ENCODE results near the gene PHKA1.
"Not testable (repeated sequence)": the region's sequence is repeated elsewhere in the genome, so short reads cannot be mapped to it uniquely, and the experiment has no call there.

PHKA1 gene

DNA sequence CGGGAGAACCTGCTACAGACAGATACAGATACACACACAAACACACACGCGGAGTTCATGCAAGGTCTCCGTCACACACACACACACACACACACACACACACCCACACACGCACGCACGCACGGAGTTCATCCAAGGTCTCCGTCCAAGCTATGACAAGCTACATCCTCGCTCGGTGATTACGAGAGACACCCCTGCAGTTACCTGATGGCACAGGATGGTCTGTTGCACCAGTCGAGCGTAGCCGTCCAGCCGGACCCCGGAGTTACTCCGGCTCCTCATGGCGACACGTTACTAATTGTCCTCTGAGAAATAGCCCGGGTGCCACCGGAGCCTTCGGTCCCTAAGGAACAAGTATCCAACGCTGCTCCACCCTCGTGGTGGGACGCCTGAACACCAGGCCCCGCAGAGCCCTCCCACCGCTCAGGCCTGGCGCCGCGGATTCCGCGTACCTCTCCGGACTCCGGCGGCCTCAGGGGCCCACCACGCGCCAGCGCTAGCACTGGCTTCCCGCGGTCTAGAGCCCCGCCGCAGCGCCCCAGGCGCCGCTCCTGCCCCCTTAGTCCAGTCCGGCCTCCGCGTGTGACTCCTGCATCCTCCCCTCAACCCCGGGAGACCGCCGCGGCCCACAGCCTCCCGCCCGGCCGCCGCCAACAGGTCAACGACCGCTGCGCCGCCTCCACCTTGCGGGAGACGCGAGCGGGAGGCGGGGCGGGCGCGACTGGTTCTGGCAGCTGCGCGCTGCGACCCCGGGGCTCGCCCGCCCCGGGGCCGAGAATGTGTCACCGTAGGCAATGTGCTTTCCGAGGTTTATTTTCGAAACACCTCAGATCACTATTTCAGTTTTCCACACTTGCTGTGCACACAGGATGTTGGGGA, at the start of gene PHKA1:
TSS of gene PHKA1 (minus strand) at position 708 of the 879 bp plus-strand sequence. CDS start at position 282, 426 bp downstream.
- H3K4me1 Mint-ChIP-seq, H3K27ac Mint-ChIP-seq, CTCF ChIA-PET, H3K36me3 Mint-ChIP-seq, H3K9me3 Mint-ChIP-seq: not testable (repeated sequence)
- peak within 1 kb of the TSS; percentile 65 for H3K4me3 Mint-ChIP-seq
- peaks cover 16% of the 10 kb centered on the region for H3K27me3 Mint-ChIP-seq
- peak; percentile 47 for DNase-seq

DNA sequence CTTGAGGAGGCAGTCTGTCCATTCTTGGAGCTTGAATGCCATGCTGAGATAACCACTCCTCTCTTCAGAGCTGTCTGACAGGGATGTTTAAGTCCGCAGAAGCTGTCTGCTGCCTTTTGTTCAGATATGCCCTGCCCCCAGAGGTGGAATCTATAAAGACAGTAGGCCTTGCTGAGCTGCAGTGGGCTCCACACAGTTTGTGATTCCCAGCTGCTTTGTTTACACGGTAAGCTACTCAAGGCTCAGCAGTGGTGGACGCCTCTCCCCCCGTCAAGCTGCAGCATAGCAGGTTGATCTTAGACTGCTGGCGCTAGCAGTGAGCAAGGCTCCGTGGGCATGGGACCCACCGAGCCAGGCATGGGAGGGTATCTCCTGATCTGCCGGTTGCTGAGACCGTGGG, 46.3 kb upstream of the PHKA1 start:
- H3K36me3 Mint-ChIP-seq, CTCF ChIA-PET, DNase-seq, H3K4me1 Mint-ChIP-seq, H3K27ac Mint-ChIP-seq, H3K27me3 Mint-ChIP-seq, H3K9me3 Mint-ChIP-seq, H3K4me3 Mint-ChIP-seq: not testable (repeated sequence)

DNA sequence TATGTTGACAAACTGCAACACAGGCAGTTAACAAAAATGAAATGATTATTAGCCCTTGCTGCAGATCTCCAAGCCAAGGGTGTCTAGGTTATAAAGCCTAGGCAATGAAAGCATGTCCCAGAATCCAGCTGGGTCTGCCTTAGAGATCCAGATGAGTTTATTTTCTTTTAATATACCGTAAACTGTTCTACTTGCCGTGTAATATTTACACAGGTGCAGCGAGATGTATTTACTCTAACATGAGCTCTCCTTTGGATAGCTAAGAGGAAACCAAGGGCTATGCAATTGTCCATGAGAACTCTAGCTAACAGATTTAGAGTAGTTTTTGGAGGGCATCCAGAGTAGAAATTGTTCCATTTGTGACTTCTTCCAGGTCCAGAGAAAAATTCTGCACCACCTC, 34.4 kb upstream of the PHKA1 start:
- H3K27ac Mint-ChIP-seq, H3K4me1 Mint-ChIP-seq, H3K4me3 Mint-ChIP-seq, H3K27me3 Mint-ChIP-seq, CTCF ChIA-PET, H3K36me3 Mint-ChIP-seq, H3K9me3 Mint-ChIP-seq, DNase-seq: not testable (repeated sequence)

DNA sequence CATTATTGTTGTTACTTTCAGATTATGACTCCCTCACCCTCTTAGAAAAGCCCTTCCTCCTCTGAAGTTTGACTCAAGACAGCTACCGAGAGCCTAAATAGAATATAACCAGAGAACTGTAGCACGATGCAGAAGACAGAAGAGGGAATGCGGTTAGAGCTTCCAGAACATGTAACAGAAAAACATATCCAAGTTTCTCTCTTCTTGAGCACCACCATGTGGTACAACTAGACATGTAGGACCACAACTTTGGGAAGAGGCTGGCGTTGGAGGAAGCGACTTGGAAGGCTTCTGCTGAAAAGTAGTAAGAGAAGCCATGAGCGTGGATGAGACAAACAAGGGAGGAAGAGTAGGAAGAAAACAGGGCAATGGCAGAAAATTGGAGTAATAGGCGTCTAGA, 31.4 kb upstream of the PHKA1 start:
- H3K27me3 Mint-ChIP-seq, H3K36me3 Mint-ChIP-seq, CTCF ChIA-PET, H3K4me3 Mint-ChIP-seq, H3K9me3 Mint-ChIP-seq, DNase-seq, H3K4me1 Mint-ChIP-seq, H3K27ac Mint-ChIP-seq: not testable (repeated sequence)

DNA sequence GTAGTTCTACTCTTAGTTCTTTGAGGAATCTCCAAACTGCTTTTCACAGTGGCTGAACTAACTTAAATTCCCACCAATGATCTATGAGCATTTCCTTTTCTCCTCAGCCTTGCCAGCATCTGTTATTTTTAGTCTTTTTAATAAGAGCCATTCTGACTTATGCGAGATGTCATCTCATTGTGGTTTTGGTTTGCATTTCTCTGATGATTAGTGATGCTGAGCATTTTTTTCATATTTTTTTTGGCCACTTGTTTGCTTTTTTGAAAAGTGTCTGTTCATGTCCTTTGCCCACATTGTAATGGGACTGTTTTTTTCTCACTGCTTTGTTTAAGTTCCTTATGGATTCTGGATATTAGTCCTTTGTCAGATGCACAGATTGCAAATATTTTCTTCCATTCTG, 21.5 kb upstream of the PHKA1 start:
- no peak overlapping the region for H3K27ac Mint-ChIP-seq
- no peaks in the 10 kb centered on the region for H3K27me3 Mint-ChIP-seq
- no peaks in the 10 kb centered on the region for H3K9me3 Mint-ChIP-seq
- DNase-seq = no peak
- CTCF ChIA-PET = no interaction called here
- no peaks in the 10 kb centered on the region for H3K4me1 Mint-ChIP-seq
- no peaks in the 10 kb centered on the region for H3K36me3 Mint-ChIP-seq
- H3K4me3 Mint-ChIP-seq = no peak overlapping the region

DNA sequence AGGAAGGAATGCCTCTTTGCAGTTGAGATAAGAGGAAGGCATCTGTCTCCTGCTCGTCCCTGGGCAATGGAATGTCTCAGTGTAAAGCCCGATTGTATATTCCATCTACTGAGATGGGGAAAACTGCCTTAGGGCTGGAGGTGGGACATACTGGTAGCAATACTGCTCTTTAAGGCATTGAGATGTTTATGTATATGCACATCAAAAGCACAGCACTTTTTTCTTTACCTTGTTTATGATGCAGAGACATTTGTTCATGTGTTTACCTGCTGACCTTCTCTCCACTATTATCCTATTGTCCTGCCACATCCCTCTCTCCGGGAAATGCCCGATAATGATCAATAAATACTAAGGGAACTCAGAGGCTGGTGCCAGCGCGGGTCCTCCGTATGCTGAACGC, 19.5 kb upstream of the PHKA1 start:
- H3K9me3 Mint-ChIP-seq, H3K4me1 Mint-ChIP-seq, H3K36me3 Mint-ChIP-seq, CTCF ChIA-PET, DNase-seq, H3K27me3 Mint-ChIP-seq, H3K27ac Mint-ChIP-seq, H3K4me3 Mint-ChIP-seq: not testable (repeated sequence)

DNA sequence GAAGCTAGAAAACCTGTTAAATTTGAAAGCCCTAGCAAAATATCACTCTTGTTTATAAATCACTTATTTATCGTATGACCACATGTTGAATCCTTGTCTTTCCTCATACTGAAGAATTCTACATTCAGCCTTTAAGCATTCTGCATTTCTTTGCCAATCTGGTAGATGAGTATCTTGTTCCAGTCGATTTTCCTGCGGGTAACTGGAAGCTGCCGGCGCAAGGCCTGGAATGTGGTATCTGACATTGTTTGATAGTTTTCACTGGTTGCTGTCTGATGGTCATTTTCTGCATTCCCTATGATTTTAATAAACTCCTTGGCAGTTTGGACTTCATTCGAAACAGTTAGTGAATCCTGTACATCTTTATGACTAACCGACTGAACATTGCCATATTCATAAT, 13.7 kb upstream of the PHKA1 start:
- Mint-ChIP-seq H3K36me3 (no peaks in the 10 kb centered on the region), H3K4me3 (no peak overlapping the region), H3K27ac (no peak overlapping the region), H3K9me3 (no peaks in the 10 kb centered on the region), H3K4me1 (no peaks in the 10 kb centered on the region), H3K27me3 (peaks cover 4% of the 10 kb centered on the region)
- DNase-seq = no peak
- CTCF ChIA-PET = no interaction called here

DNA sequence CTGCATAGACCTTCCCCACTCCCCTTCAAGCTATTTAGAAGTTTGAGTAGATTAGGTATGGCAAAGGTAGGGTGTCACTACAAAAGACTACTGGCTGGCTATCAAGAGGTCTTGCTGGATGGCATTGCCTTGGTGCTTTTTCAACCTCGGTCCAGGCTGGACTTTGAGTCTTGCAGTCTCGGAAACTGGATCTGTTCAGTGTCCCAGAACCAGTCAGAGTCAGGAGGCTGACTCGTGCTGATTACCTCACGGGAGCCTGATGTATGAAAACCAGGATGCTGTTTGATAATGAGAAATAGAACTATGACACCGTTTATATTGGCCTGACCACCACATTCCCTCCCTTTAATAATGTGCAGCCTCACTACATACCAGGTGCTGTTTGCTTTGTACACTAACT, 2.7 kb upstream of the PHKA1 start:
- Mint-ChIP-seq H3K27ac (no peak overlapping the region), H3K9me3 (no peaks in the 10 kb centered on the region), H3K4me1 (peaks cover 6% of the 10 kb centered on the region), H3K36me3 (no peaks in the 10 kb centered on the region), H3K27me3 (peaks cover 16% of the 10 kb centered on the region), H3K4me3 (no peak overlapping the region)
- CTCF ChIA-PET = no interaction called here
- no peak for DNase-seq

DNA sequence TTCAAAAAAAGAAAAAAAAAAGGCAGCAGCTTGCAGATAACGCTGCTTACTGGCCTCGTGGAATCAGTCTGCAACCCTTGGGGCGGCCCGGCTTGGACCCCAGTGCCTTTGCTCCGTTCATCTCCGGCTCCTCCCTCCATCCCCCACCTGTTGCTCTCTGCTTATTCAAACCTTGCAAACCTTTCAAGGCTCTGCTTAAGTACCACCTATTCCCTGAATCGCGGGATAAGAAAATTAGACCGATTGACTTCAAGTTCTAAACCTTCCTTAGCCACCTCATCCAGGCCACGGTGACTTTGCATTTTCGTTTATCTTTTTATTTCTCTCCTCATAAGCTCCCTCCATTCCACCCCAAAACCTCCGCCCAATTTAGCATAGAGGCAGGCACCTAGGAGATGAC, 1.4 kb upstream of the PHKA1 start:
- Mint-ChIP-seq H3K36me3 (no peaks in the 10 kb centered on the region), H3K27ac (no peak overlapping the region), H3K4me1 (peaks cover 6% of the 10 kb centered on the region), H3K27me3 (peaks cover 16% of the 10 kb centered on the region), H3K4me3 (no peak overlapping the region), H3K9me3 (no peaks in the 10 kb centered on the region)
- no peak for DNase-seq
- CTCF ChIA-PET = no interaction called here

DNA sequence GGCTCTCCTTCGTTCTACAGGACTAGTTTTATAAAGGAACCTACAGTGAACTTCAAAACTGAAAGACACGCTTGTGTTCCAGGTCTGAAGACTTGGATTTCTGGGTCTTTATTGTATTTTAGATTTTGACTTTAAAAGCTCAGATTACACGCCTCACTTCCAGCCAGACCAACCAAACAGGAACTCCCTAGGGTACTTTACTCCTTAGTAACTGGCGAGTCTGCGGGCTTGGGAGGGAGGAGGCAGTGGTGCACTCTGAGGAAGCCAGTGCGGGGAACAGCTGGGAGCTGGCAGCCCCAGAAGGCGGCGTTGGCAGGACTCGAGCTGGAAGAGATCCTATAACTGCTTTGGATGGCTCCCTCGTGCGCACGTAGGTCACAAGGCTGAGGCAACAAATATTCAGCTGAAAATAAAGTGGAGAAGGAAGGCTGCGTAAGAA, 391 bp upstream of the PHKA1 start:
- Mint-ChIP-seq H3K27me3 (peaks cover 16% of the 10 kb centered on the region), H3K27ac (no peak overlapping the region), H3K4me1 (peaks cover 6% of the 10 kb centered on the region), H3K4me3 (peak overlapping the region; percentile 65), H3K9me3 (no peaks in the 10 kb centered on the region), H3K36me3 (no peaks in the 10 kb centered on the region)
- CTCF ChIA-PET = no interaction called here
- DNase-seq = no peak

DNA sequence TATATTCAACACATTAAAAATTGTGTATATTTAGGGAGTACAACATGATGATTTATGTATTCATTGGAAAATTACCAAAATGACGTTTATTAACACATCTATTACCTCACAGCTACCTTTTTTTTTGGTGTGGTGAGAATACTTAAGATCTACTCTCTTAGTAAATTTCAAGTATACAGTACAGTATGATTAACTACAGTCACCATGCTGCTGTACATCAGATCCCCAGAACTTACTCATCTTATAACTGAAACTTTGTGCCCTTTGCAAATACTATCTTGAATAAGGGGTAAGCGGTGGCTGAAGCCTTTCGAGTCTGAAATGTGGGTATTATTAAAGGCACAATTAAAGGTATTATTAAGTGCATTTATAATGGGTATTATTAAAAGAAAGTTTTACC, 976 bp downstream of the PHKA1 start:
- CTCF ChIA-PET = no interaction called here
- H3K27me3 Mint-ChIP-seq = peaks cover 16% of the 10 kb centered on the region
- peak overlapping the region; percentile 65 for H3K4me3 Mint-ChIP-seq
- no peak for DNase-seq
- no peak overlapping the region for H3K27ac Mint-ChIP-seq
- H3K9me3 Mint-ChIP-seq = no peaks in the 10 kb centered on the region
- peaks cover 6% of the 10 kb centered on the region for H3K4me1 Mint-ChIP-seq
- H3K36me3 Mint-ChIP-seq = no peaks in the 10 kb centered on the region

DNA sequence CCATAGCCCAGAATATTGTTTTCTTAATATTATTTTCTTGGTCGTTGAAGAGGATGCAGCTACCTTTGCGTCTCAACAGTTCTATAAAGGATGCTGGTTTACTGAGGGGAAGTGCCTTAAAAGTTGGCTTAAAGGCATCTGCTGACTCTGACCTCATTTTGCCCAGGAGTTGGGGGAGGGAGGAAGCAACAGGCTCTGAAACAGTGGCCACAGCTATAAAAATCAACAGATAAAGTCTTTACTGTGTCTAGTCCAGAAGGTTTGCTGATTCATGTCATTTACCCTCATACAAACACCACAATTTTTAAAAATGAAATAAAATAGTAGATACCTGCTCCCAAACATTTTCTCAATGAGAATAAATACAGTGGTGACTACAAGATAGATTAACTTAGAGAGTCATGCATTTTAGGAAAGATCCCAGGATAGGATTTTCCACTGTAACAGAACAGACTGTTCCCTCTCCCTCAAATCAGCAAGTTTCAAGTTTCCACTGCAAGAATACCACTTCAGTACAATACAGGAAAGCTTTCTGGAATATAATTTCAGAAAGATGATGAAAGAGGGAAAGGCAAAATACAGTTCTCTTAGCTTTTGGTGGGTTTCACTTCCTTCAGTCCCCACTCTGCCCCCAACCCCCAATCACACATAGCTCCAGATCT, 1.9 kb downstream of the PHKA1 start:
- Mint-ChIP-seq H3K4me1 (peaks cover 6% of the 10 kb centered on the region), H3K9me3 (no peaks in the 10 kb centered on the region), H3K36me3 (no peaks in the 10 kb centered on the region), H3K4me3 (no peak overlapping the region), H3K27me3 (peaks cover 16% of the 10 kb centered on the region), H3K27ac (no peak overlapping the region)
- CTCF ChIA-PET = no interaction called here
- no peak for DNase-seq

DNA sequence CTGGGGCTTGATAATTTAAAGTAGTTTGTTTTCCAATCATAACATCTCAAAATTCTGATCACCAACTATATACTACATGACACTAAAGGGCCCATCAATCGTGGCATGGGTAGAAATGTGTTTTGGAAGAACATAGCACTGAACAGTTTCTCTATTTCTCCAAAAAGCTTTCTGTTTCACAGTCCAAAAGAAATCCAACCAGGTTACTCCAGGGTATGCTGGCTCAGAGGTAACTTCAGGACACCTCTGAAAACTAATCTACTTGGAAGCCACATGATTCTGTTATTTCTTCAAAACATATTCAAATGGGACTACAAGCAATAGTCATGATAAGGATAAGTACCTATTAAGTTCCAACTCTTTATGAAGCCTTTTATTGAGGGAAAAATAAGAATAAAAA, 8.3 kb downstream of the PHKA1 start:
- no peaks in the 10 kb centered on the region for H3K27me3 Mint-ChIP-seq
- H3K4me3 Mint-ChIP-seq = no peak overlapping the region
- no peaks in the 10 kb centered on the region for H3K4me1 Mint-ChIP-seq
- DNase-seq = no peak
- no peaks in the 10 kb centered on the region for H3K9me3 Mint-ChIP-seq
- no peaks in the 10 kb centered on the region for H3K36me3 Mint-ChIP-seq
- CTCF ChIA-PET = no interaction called here
- no peak overlapping the region for H3K27ac Mint-ChIP-seq

DNA sequence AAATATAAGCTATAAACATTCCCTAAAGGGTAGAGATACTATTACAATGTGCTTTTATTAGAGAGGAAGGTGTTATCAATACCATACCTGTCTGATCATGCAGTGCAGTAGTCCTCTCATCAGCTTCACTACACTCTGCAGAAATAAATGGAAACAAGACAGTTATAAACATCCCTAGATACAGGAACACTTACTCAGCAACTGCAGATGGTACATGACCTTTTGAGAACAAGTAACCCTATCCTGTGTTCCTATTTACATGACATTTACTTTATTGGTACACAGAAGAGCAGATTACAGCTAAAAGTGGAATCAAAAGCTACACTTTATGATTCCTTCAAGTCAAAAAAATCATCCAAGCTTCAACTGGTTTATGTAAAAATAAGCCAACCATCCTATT, 9.0 kb downstream of the PHKA1 start:
- CTCF ChIA-PET = no interaction called here
- Mint-ChIP-seq H3K36me3 (no peaks in the 10 kb centered on the region), H3K27ac (no peak overlapping the region), H3K9me3 (no peaks in the 10 kb centered on the region), H3K27me3 (no peaks in the 10 kb centered on the region), H3K4me1 (no peaks in the 10 kb centered on the region), H3K4me3 (no peak overlapping the region)
- no peak for DNase-seq

DNA sequence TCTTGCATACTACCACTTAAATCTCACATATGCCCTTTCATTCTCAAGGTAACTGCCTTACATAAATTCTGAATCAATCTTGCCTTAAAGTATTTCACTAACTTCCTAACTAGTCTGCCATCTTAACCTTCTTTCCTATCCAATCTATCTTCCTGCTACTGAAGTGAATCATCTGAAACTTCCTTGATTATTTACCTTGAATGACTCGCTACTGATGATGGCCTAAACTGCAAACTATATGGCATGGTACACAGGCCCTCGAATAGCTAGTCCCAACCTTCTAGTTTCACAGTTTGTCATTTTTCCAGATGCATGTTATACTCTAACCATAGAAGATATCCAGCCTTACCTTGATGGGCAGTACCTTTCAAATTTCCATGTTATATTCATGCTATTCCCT, 19.9 kb downstream of the PHKA1 start:
- H3K36me3 Mint-ChIP-seq = no peaks in the 10 kb centered on the region
- H3K27ac Mint-ChIP-seq = no peak overlapping the region
- no peaks in the 10 kb centered on the region for H3K9me3 Mint-ChIP-seq
- DNase-seq = no peak
- CTCF ChIA-PET = no interaction called here
- no peaks in the 10 kb centered on the region for H3K4me1 Mint-ChIP-seq
- H3K27me3 Mint-ChIP-seq = no peaks in the 10 kb centered on the region
- H3K4me3 Mint-ChIP-seq = no peak overlapping the region

Measured in activated naive CD4-positive, alpha-beta T cell treated with anti-CD3 and anti-CD28 coated beads, Interleukin-2, amount 10 ng/mL, durations not matched to agents 7 days and 5 days (primary cell).